ENCODE results near the gene KIF5C.

KIF5C gene

GRCh38 chr2:148926981-148927401 is 52.0 kb downstream of the KIF5C start:
- DNase-seq, result peak; percentile 39

DNA sequence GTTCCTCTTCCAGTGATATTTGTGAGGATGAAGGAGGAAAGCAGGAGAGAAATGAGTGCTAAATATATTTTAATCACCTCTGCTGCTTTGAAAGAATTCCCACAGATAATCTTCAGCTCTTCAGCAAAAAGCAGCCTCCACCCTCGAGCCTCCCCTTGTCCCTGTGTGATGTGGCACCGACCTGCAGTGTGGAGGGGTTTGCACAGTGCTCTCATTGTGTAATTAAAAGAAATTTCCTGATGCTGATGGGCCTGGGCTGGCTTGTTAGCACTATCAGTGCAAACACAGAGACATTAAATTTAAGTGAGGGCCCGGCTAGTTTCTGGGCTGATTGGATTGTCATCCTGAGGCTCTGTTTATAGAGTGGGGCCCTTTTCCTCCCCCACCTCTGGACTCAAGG is 53.4 kb downstream of the KIF5C start:
- DNase-seq, result no peak

DNA sequence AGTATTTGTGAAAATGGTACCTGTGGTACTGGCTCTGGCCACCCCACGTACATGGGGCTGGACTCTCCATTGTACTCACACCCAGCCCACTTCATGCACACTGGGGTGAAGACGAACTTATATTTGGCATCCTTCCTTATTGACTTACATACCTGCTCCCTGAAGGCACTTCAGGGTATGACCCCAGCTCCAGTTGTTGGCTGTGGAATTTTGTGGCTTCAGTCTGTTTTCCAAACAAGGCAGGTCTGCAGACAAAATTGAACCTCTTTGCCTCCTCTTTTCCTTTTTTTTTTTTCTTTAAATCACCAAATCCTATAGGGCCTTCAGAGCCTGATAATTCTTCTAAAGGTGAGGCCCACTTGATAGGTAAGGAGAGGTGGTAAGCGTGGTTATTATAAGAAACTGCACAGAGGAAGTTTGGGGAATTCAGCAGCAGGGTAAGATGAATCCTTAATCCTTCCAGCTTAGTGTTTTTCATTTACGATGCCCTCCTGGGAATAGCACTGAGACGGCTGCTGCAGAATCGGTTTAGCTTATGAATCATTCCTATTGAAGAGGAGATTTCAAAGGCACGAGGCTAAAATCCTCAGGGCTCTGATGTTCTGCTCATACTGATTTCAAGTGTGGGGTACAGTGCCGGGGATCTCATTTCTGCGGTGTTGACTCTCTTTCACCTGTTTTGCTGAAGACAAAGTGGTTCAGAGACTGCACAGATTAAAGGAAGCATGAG is 55.2 kb downstream of the KIF5C start:
- DNase-seq, result no peak

- DNase-seq, result no peak
Measured at GRCh38 chr2:148932536-148932935, 57.5 kb downstream of the KIF5C start.

GRCh38 chr2:148933456-148933855 is 58.4 kb downstream of the KIF5C start:
- no peak for DNase-seq

DNA sequence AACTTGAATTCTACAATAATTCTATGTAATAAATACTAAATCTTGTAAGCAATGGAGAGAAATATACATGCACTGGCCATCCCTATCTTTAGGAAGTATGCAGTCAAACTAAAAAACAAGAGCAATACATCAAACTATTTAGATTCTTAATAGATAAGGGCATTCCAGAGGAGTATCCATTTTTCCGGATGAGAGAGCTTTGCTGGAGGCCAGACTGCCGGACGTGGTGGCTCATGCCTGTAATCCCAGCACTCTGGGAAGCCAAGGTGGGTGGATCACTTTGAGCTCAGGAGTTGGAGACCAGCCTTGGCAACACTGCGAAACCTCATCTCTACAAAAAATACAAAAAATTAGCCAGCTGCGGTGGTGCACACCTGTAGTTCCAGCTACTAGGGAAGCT is 60.8 kb downstream of the KIF5C start:
- no peak for DNase-seq

- no peak for DNase-seq
Measured at GRCh38 chr2:148936857-148937450, 61.9 kb downstream of the KIF5C start.

GRCh38 chr2:148939271-148939670 is 64.2 kb downstream of the KIF5C start:
- DNase-seq, result no peak

DNA sequence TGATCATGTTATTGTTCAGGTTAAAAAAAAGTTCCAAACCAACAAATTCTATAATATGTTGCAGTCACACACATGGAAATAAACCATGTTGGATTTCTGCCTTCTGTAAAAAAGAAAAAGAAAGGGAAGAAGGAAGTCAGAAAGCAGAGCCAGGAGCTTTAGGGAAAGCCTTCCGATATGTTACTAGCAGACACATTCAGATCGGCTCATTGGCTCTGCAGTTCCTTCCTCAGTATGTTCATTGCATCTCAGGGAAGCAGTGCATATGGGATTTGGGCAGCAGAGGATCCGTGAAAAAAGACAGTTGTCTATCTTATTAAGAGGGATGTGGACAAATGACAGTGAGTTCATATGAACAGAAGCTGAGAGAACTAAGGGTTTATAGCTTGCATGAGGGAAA is 68.1 kb downstream of the KIF5C start:
- DNase-seq, result no peak

DNA sequence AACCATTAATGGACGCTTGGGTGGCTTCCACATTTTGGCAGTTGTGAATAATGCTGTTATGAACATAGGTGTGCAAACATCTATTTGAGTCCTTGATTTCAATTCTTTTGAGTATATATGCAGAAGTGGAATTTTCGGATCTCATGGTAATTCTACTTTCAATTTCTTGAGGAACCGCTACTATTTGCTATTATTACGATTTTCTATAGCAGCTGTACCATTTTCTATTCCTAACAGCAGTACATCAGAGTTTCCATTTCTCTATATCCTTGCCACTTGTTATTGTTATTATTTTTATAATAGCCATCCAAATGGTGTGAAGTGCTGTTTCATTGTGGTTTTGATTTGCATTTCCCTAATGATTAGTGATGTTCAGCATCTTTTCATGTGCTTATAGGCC is 69.5 kb downstream of the KIF5C start:
- DNase-seq, result no peak

GRCh38 chr2:148947299-148947698 is 72.3 kb downstream of the KIF5C start:
- DNase-seq, result no peak

DNA sequence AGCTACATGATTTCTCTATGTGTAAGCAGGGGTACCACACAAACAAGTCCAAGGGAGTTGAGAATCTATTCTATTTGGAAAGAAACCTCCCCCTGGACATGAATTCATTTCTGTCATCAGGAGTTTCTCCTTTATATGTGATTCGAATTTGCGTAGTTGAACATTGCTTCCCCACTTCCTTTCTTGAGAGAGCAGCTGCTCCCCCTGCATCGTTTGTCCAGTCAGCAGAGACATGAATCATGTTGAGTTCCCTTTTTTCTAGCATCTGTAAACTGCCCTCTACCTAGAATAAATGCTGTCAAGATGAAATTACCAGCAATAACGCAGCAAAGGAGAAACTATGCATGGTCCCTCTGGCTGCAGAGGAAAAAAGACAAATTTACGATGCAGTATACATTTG is 73.8 kb downstream of the KIF5C start:
- no peak for DNase-seq

GRCh38 chr2:148949348-148949747 is 74.3 kb downstream of the KIF5C start:
- DNase-seq, result no peak

DNA sequence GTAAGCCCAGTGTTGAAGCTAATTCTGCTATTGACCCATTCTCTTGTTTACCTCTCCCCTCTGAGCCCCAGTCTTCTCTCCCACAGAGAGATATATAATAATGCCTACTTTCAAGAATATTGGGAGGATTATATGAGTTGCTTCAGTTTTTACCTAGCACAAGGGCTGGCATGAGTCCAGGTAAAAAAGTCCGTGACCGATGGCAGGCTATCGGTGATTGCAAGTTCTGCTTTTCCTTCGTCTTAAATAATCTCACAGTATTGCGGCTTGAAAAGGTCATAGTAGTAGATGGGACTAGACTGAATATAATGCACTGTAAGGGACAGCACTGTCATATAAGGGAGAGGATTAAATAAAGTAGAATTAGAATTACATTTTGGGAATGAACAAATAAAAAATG is 77.6 kb downstream of the KIF5C start:
- DNase-seq, result no peak

GRCh38 chr2:148953426-148953825 is 78.4 kb downstream of the KIF5C start:
- no peak for DNase-seq

GRCh38 chr2:148954536-148954935 is 79.5 kb downstream of the KIF5C start:
- no peak for DNase-seq

GRCh38 chr2:148955798-148956197 is 80.8 kb downstream of the KIF5C start:
- no peak for DNase-seq

GRCh38 chr2:148957023-148957422 is 82.0 kb downstream of the KIF5C start:
- DNase-seq, result no peak

GRCh38 chr2:148959745-148960144 is 84.7 kb downstream of the KIF5C start:
- DNase-seq, result no peak

DNA sequence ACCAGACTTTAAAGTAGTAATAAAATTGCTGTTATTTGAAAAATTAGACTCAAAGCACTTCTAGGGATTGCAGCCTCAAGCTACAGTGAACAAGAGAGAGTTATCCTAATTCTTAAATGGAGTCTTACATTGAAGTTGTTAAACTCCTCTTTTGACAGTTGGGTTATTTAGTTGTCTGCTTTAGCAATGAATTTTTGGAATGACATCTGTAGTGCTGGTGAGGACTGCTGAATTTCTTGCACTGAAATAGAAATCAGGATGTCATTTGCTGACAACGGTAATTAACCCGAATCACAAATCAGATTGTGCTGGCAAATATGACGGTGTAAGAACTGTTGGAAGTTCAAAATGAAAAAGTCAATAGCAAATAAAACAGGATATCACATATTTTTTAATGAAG is 85.5 kb downstream of the KIF5C start:
- DNase-seq, result no peak

GRCh38 chr2:148963461-148963860 is 88.4 kb downstream of the KIF5C start:
- no peak for DNase-seq

DNA sequence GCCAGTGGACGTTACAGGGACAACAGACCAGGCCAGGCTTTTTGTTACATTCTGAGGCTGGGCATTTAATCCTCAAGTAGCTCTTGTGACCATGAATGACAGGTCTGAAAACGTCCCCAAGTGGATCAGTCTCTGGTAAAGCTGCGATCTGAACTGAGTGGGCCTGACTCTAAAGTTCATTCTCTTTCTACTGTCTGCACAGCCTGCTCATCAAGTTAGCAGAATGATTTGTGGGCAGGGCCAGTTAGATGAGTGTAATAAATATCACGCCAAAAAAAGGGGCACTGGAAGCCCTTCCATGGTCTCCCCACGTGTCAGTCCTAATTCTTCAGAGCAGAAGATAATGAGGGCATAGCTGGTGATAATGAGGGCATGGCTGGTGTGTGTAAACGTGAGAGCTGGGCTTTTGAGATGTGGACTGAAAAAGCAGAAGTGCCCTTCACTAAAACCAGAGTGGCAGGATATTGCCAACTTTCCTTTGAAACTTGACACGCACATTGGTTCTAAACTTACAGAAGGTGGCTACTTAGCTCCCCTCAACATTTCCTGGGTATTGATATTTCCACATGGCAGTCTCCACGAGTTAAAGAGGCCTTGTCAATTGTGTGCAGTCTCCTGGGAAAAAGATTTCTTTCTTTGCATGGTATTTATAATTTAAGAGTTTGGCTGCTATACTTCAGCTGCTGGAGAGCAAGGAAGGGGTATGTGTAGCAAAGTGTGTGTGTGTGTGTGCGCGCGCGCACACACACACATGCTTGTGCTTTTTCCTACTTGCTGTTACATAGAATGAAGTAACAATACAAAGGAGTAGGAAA is 90.8 kb downstream of the KIF5C start:
- DNase-seq, result no peak

DNA sequence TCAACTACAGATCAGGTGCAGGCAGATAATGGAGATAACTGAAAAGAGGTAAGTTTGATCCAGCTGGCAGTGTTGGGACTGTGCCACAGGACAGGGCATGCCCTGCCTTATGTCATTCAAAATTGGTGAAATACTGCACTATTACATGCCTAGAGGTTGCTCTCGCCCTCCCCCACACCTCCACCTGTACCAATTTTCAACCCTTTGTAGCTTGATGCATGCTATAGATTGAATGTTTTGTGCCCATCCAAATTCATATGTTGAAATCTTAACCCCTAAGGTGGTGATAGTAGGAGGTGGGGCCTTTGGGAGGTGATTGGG is 91.4 kb downstream of the KIF5C start:
- DNase-seq, result no peak

DNA sequence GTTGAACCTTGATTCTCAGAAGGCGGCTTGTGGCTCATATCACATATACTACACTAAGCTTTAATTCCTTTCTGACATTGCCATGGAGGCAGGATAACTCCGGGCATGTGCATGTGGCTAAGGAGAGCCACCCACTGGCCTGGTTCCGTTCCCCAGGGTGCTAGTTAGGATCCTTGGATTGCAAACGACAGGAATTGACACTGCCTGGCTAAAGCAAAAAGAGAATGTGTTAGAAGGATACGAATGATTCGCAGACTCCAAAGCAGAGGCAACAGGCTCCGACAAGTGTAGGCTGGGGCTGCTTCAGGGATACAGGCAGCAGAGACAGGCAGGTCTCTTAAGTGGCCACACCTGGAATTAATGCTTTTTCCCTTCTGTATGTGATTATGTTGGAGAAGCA is 92.0 kb downstream of the KIF5C start:
- no peak for DNase-seq

Data from CD4-positive, alpha-beta T cell treated with Interleukin-17A for 1 hour (primary cell).